Upper lobe of left lung (tissue), 4 donors: Measurements from ENCODE around the gene UACA.

Experiments used
- CTCF ChIP-seq, 6 experiments: fragments of 450-650 bp in 4 of 6; fragments of 200-600 bp in 2 of 6; sonication (generic) in 2 of 6; IDR thresholded peaks; one replicate each; pipeline ENCODE4 v1.5.1; 2016 to 2019; ENCODE audit warnings: antibody characterized with exemption in 6 of 6
- EP300 ChIP-seq, 4 donors: sonication (generic); formaldehyde crosslinking; IDR thresholded peaks; one replicate each; pipeline ENCODE4 v1.5.1; 2017; ENCODE audit warnings: antibody characterized with exemption in 4 of 4, control low read depth in 2 of 4
- POLR2A ChIP-seq, 4 donors: fragments of 450-650 bp; IDR thresholded peaks; one replicate each; pipeline ENCODE4 v1.5.1; 2016 to 2017; ENCODE audit warnings: antibody characterized with exemption in 4 of 4, mild to moderate bottlenecking in 2 of 4
- POLR2AphosphoS5 ChIP-seq, 2 donors: sonication (generic); formaldehyde crosslinking; IDR thresholded peaks; one replicate each; pipeline ENCODE4 v1.5.1; 2017; ENCODE audit warnings: antibody characterized with exemption in 2 of 2

GRCh38 chr15:70763950-70764730, 782 bp upstream of the UACA start:
- TF ChIP-seq CTCF (IDR thresholded peaks at IDR 0.05): no peak
- no peak for TF ChIP-seq POLR2A (IDR thresholded peaks at IDR 0.05)
- TF ChIP-seq POLR2AphosphoS5 (IDR thresholded peaks at IDR 0.05): no peak
- no peak for TF ChIP-seq EP300 (IDR thresholded peaks at IDR 0.05)
